ENCODE measurements around the gene DISC1. TPM values are rescaled to one million over a fixed set of nuclear protein-coding genes. Genes with fewer than 3 reads are reported as not detected.

The DISC1 gene
- total and polyA plus RNA-seq, 2 of the 13 experiments (the other 11 are each of a cell fraction or from before 2014, with no cell fraction given) = 4.2 to 4.6 TPM

DNA sequence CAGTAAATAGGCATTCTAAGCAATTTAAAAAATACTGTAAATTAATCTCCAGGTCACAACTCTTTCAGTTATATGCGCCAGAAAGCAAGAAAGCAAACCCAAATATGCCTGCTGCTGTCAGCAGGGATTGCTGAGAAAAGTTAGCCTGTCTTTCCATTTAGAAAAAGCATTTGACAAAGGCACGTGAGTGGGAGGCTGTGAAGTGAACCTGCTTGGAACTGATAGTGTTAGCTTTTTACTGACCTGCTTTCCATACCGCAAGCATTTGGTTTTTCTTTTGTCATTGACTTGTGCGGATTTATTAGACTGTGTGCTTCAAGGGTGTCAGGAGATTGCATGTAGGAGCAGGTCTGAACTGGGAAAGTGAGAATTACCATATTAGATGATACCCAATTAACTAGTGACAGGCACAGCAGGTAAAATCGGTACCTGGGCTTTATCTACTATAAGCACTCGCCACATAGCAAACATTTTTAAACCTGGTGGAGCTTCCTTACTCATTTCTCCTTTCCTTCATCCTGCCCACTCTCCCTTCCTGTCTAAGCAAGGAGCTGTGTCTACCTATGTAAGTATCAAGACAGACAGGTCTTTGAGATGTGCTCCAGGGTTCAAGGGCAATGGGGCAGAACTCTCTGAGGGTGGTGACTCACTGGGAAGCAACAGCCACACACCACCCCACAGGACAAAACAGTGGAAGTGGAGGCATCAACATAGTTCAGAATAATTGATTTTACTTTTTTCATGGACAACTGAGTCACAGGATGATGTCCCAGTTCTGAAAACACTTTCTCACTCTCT is 323.9 kb downstream of the DISC1 start:
- Histone ChIP-seq H3K79me2 (ENCODE audit: insufficient read depth, low read length) (no peaks in the 10 kb centered on the region), H3K27me3 (ENCODE audit: control insufficient read depth in 1 of 2, insufficient read depth in 2 of 2, low read length in 2 of 2) (no peaks in the 10 kb centered on the region), H2AFZ (ENCODE audit: low read length) (no peak overlapping the region), H4K20me1 (ENCODE audit: insufficient read depth, low read length) (no peaks in the 10 kb centered on the region), H3K4me3 (replicated peaks in 1 of 3; ENCODE audit: insufficient read depth in 1 of 3, low read depth in 2 of 3, low read length in 3 of 3) (no peak overlapping the region), H3K9ac (ENCODE audit: insufficient read depth, low read depth, low read length) (no peak overlapping the region), H3K4me2 (ENCODE audit: low read depth, low read length) (no peak overlapping the region), H3K9me3 (ENCODE audit: low read length) (no peaks in the 10 kb centered on the region), H3K36me3 (replicated peaks in 1 of 2; ENCODE audit: control insufficient read depth in 1 of 2, insufficient read depth in 2 of 2, low read length in 2 of 2) (no peaks in the 10 kb centered on the region), H3K4me1 (ENCODE audit: insufficient read depth, low read length) (no peaks in the 10 kb centered on the region), H3K27ac (ENCODE audit: extremely low read length, insufficient read depth, low read length) (no peak overlapping the region)
- FAIRE-seq = no peak
- TF ChIP-seq ZNF83 (CRISPR knock-in tag; IDR thresholded peaks at IDR 0.05; ENCODE audit: borderline replicate concordance) = no peak
- TF ChIP-seq, protein P1, sequence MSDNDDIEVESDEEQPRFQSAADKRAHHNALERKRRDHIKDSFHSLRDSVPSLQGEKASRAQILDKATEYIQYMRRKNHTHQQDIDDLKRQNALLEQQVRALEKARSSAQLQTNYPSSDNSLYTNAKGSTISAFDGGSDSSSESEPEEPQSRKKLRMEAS (IDR thresholded peaks at IDR 0.05) = no peak
- no peak for TF ChIP-seq SP2 (CRISPR knock-in tag; IDR thresholded peaks at IDR 0.05)
- TF ChIP-seq JUN (CRISPR knock-in tag; IDR thresholded peaks at IDR 0.05) = no peak
- no peak for TF ChIP-seq NFKBIZ (CRISPR knock-in tag; IDR thresholded peaks at IDR 0.05)
- BruUV-seq (replicated peaks) = no TSS peak
- DNase-seq (ENCODE audit: low spot score) = no peak
- ATAC-seq = no peak
- intact Hi-C loops (cut with micrococcal nuclease; ENCODE audit: unreplicated experiment) = no loop called here
- ChIA-PET CTCF (ENCODE audit: low intra/inter-chr PET ratio, low total read pairs) (no interaction called here), POLR2A (no interaction called here)
- 79% methylated on average over 6 of the region's 6 CpGs for WGBS (ENCODE audit: low lambda C conversion rate)
- in situ Hi-C loops (cut with HindIII; ENCODE audit: extremely low pct_ligation_motif_present, low pct_unique_long_range_greater_than_20kb) = no loop called here

DNA sequence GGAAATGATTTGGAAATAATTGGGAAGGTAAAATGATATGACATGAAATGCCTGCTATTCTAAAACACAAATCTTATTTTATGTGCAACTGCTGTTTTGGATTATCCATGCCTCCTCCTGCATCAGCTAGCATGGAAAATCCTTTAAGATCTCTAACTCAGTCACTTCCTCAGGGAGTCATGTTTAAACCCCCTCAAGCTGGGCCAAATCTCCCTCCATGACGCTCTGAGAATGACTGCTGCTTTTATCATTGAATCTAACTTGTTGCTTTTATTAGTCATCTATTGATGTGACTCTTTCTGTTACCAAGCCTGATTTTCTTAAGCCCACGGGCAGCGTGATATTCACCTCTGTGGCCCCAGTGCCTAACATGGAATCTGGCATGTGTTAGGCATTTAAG is 324.8 kb downstream of the DISC1 start:
- no peak for TF ChIP-seq SMYD3 (CRISPR knock-in tag; IDR thresholded peaks at IDR 0.05)
- TF ChIP-seq ZSCAN25 (CRISPR knock-in tag; IDR thresholded peaks at IDR 0.05) = no peak
- TF ChIP-seq STAG1 (CRISPR knock-in tag; IDR thresholded peaks at IDR 0.05) = no peak
- no peak for TF ChIP-seq ZNF883 (CRISPR knock-in tag; IDR thresholded peaks at IDR 0.05; ENCODE audit: not compliant biosample characterization)
- TF ChIP-seq SOX5 (CRISPR knock-in tag; IDR thresholded peaks at IDR 0.05; ENCODE audit: borderline replicate concordance) = no peak
- no peak for TF ChIP-seq ZNF713 (CRISPR knock-in tag; IDR thresholded peaks at IDR 0.05)
- TF ChIP-seq ZNF724P (CRISPR knock-in tag; IDR thresholded peaks at IDR 0.05; ENCODE audit: borderline replicate concordance) = no peak
- TF ChIP-seq ZNF431 (CRISPR knock-in tag; IDR thresholded peaks at IDR 0.05; ENCODE audit: borderline replicate concordance, low read depth) = no peak
- no peak for TF ChIP-seq ZNF317 (CRISPR knock-in tag; IDR thresholded peaks at IDR 0.05)
- TF ChIP-seq ZBTB21 (CRISPR knock-in tag; IDR thresholded peaks at IDR 0.05) = no peak
- TF ChIP-seq TAF1 (CRISPR knock-in tag; IDR thresholded peaks at IDR 0.05) = no peak
- no peak for ATAC-seq
- intact Hi-C loops (cut with micrococcal nuclease; ENCODE audit: unreplicated experiment) = no loop called here
- ChIA-PET POLR2A (no interaction called here), CTCF (ENCODE audit: low intra/inter-chr PET ratio, low total read pairs) (no interaction called here)
- H3K36me3 ChIP-seq (replicated peaks in 1 of 2; ENCODE audit: control insufficient read depth in 1 of 2, insufficient read depth in 2 of 2, low read length in 2 of 2) = no peaks in the 10 kb centered on the region
- no peak for DNase-seq (ENCODE audit: low spot score)
- no peaks in the 10 kb centered on the region for H4K20me1 ChIP-seq (ENCODE audit: insufficient read depth, low read length)
- no peak for FAIRE-seq
- H3K4me2 ChIP-seq (ENCODE audit: low read depth, low read length) = no peak overlapping the region
- no peaks in the 10 kb centered on the region for H3K79me2 ChIP-seq (ENCODE audit: insufficient read depth, low read length)
- 64% methylated on average over 3 of the region's 3 CpGs for WGBS (ENCODE audit: low lambda C conversion rate)
- no peaks in the 10 kb centered on the region for H3K27me3 ChIP-seq (ENCODE audit: control insufficient read depth in 1 of 2, insufficient read depth in 2 of 2, low read length in 2 of 2)
- no peaks in the 10 kb centered on the region for H3K9me3 ChIP-seq (ENCODE audit: low read length)
- H3K27ac ChIP-seq (ENCODE audit: extremely low read length, insufficient read depth, low read length) = no peak overlapping the region
- no TSS peak for BruUV-seq (replicated peaks)
- no peak overlapping the region for H2AFZ ChIP-seq (ENCODE audit: low read length)
- H3K4me3 ChIP-seq (replicated peaks in 1 of 3; ENCODE audit: insufficient read depth in 1 of 3, low read depth in 2 of 3, low read length in 3 of 3) = no peak overlapping the region
- no peak overlapping the region for H3K9ac ChIP-seq (ENCODE audit: insufficient read depth, low read depth, low read length)
- no peaks in the 10 kb centered on the region for H3K4me1 ChIP-seq (ENCODE audit: insufficient read depth, low read length)
- in situ Hi-C loops (cut with HindIII; ENCODE audit: extremely low pct_ligation_motif_present, low pct_unique_long_range_greater_than_20kb) = no loop called here
